ENCODE data around the gene KLHL6. TPM values are rescaled to one million over a fixed set of nuclear protein-coding genes. Genes with fewer than 3 reads are reported as not detected.

KLHL6 gene
- total and polyA plus RNA-seq, 2 of the 8 experiments (the other 6 are each of a cell fraction or from before 2014, with no cell fraction given) = 0.05 TPM; not detected in 1

DNA sequence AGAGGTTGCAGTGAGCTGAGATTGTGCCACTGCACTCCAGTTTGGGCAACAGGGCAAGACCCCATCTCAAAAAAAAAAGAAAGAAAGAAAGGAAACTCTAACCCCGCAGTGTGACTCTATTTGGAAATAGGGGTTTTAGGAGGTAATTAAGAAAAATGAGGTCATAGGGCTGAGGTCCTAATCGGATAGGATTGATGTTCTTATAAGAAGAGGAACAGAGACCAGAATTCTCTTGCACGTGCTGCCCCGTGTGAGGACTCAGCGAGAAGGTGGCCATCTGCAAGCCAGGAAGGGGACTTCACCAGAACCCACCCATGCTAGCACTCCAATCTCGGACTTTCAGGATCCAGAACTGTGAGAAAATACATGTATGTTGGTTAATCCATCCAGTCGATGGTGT, 25.8 kb downstream of the KLHL6 start:
- H2BK20ac ChIP-seq (ENCODE audit: low read length) = no peak overlapping the region
- no peak overlapping the region for H3K23ac ChIP-seq (ENCODE audit: insufficient read length)
- no peak overlapping the region for H4K5ac ChIP-seq (ENCODE audit: insufficient read length, low read depth, low read length)
- no peak overlapping the region for H4K8ac ChIP-seq (ENCODE audit: extremely low read depth, insufficient read depth, low read length)
- 0 out of 2 replicates have a peak, but pooled peaks cover 2% of the 10 kb centered on the region for H3K23me2 ChIP-seq (ENCODE audit: low read depth, low read length)
- no peaks in the 10 kb centered on the region for H3K36me3 ChIP-seq (ENCODE audit: control insufficient read depth in 2 of 4, insufficient read depth in 4 of 4, low read length in 3 of 4)
- H3K18ac ChIP-seq (ENCODE audit: extremely low read depth, low read length) = no peak overlapping the region
- H3K79me1 ChIP-seq (ENCODE audit: low read depth, low read length) = no peaks in the 10 kb centered on the region
- FAIRE-seq (no peak), DNase-seq (ENCODE audit: low read depth in 1 of 2, low spot score in 2 of 2) (no peak)
- peaks cover 0 to 2% (median 0%) of the 10 kb centered on the region in 4 experiments; a peak in 1 of 7 replicates for H3K27me3 ChIP-seq (replicated peaks in 1 of 4; ENCODE audit: control insufficient read depth in 3 of 4, extremely low read depth in 1 of 4, insufficient read depth in 3 of 4, low read length in 3 of 4)
- ChIA-PET CTCF (ENCODE audit: partially characterized antibody) (interaction anchor here (0.6 to 2.3 kb wide), 3 partner anchors 50 to 147 kb away, joined by 3 to 7 read pairs (median 3); no protein-coding TSS in a partner anchor), POLR2A (ENCODE audit: partially characterized antibody) (interaction anchor here (0.5 kb wide), 1 partner anchor 52 kb away, joined by 3 read pairs; no protein-coding TSS in a partner anchor)
- no peak overlapping the region for H4K91ac ChIP-seq (replicated peaks; ENCODE audit: insufficient read length, low read length)
- H3K27ac ChIP-seq (ENCODE audit: low read depth, low read length) = no peak overlapping the region
- H2BK120ac ChIP-seq (replicated peaks; ENCODE audit: low read depth, low read length) = no peak overlapping the region
- no peak overlapping the region for H2BK15ac ChIP-seq (ENCODE audit: low read length)
- WGBS, 2 experiments (ENCODE audit: extremely low coverage in 1 of 2, insufficient coverage in 1 of 2, insufficient read length in 1 of 2, insufficient replicate concordance in 2 of 2, low coverage in 1 of 2, low lambda C conversion rate in 2 of 2, missing lambda C conversion rate in 1 of 2) = 91% methylated on average over 7 of the region's 7 CpGs; no CpG with 5 or more reads in 1 of the 2 experiments
- H3K14ac ChIP-seq (ENCODE audit: insufficient read length) = no peak overlapping the region
- no peaks in the 10 kb centered on the region for H4K20me1 ChIP-seq (replicated peaks in 1 of 2; ENCODE audit: control insufficient read depth in 1 of 2, insufficient read depth in 2 of 2, low read length in 2 of 2)
- no peak overlapping the region for H3K56ac ChIP-seq (replicated peaks; ENCODE audit: insufficient read length, low read depth, low read length)
- H3K9me3 ChIP-seq (ENCODE audit: insufficient read depth in 2 of 2, low read depth in 1 of 2, low read length in 1 of 2) = no peaks in the 10 kb centered on the region
- H2BK12ac ChIP-seq (ENCODE audit: low read depth, low read length) = no peak overlapping the region
- H3K4me2 ChIP-seq (ENCODE audit: insufficient read depth in 1 of 2, low read depth in 2 of 2, low read length in 2 of 2) = no peak overlapping the region
- no peak overlapping the region for H2AFZ ChIP-seq (ENCODE audit: low read length)
- H2AK5ac ChIP-seq (ENCODE audit: low read depth, low read length) = no peak overlapping the region
- no peak overlapping the region for H3K9ac ChIP-seq (replicated peaks in 1 of 4; ENCODE audit: extremely low read depth in 1 of 4, low read depth in 3 of 4, low read length in 3 of 4)
- peaks cover 0 to 10% (median 0%) of the 10 kb centered on the region in 4 experiments; a peak in 3 of 7 replicates for H3K4me1 ChIP-seq (replicated peaks in 1 of 4; ENCODE audit: control insufficient read depth in 3 of 4, insufficient read depth in 4 of 4, low read length in 3 of 4)
- no peaks in the 10 kb centered on the region for H3K79me2 ChIP-seq (ENCODE audit: control insufficient read depth in 1 of 2, insufficient read depth in 2 of 2, low read length in 2 of 2)
- no peak overlapping the region for H2BK5ac ChIP-seq (ENCODE audit: low read depth, low read length)
- H3K4me3 ChIP-seq (ENCODE audit: extremely low read depth in 1 of 4, insufficient read depth in 2 of 4, low read depth in 3 of 4, low read length in 4 of 4) = no peak overlapping the region
- H3K4ac ChIP-seq (replicated peaks; ENCODE audit: insufficient read length, low read depth, low read length) = no peak overlapping the region
- no peak for TF ChIP-seq TEAD4 (IDR thresholded peaks at IDR 0.05; ENCODE audit: low read depth, low read length)
- no peak for TF ChIP-seq TCF12 (IDR thresholded peaks at IDR 0.05; ENCODE audit: low read depth, low read length)
- TF ChIP-seq KDM4A (IDR thresholded peaks at IDR 0.05; ENCODE audit: low read depth, low read length, severe bottlenecking) = no peak
- TF ChIP-seq NRF1 (IDR thresholded peaks at IDR 0.05; ENCODE audit: low read depth, low read length) = no peak
- TF ChIP-seq RAD21 (IDR thresholded peaks at IDR 0.05 in 1 of 2, conservative IDR thresholded peaks at IDR 0.05 in 1 of 2; ENCODE audit: low read depth in 2 of 2, low read length in 2 of 2) = no peak
- no peak for TF ChIP-seq RBBP5 (IDR thresholded peaks at IDR 0.05; ENCODE audit: borderline replicate concordance, low read depth, low read length)
- no peak for TF ChIP-seq SIX5 (IDR thresholded peaks at IDR 0.05; ENCODE audit: low read depth, low read length)
- TF ChIP-seq ASH2L (IDR thresholded peaks at IDR 0.05; ENCODE audit: low read length) = no peak
- TF ChIP-seq HDAC2 (IDR thresholded peaks at IDR 0.05; ENCODE audit: borderline replicate concordance in 1 of 2, low read depth in 2 of 2, low read length in 2 of 2) = no peak
- TF ChIP-seq SIN3A (conservative IDR thresholded peaks at IDR 0.05 in 1 of 2, IDR thresholded peaks at IDR 0.05 in 1 of 2; ENCODE audit: low read depth in 1 of 2, low read length in 2 of 2) = no peak
- no peak for TF ChIP-seq RNF2 (IDR thresholded peaks at IDR 0.05; ENCODE audit: borderline replicate concordance, low read depth, low read length, missing control alignments, poor library complexity, severe bottlenecking)
- no peak for TF ChIP-seq SP2 (IDR thresholded peaks at IDR 0.05; ENCODE audit: low read length)
- no peak for TF ChIP-seq JUN (IDR thresholded peaks at IDR 0.05; ENCODE audit: low read depth, low read length)
